ENCODE measurements around the gene VPS8. TPM values are rescaled to one million over a fixed set of nuclear protein-coding genes. Genes with fewer than 3 reads are reported as not detected.
A peak's percentile ranks its signal among the peaks of the same experiment; 100 is the strongest.

Gene VPS8
- total and polyA plus RNA-seq, 2 of the 8 experiments (the other 6 are each of a cell fraction or from before 2014, with no cell fraction given) = 13.0 to 41.0 TPM

GRCh38 chr3:184911570-184911969 lies 99.6 kb downstream of the VPS8 start:
- WGBS, 2 experiments (ENCODE audit: extremely low coverage in 1 of 2, insufficient coverage in 1 of 2, insufficient read length in 1 of 2, insufficient replicate concordance in 2 of 2, low coverage in 1 of 2, low lambda C conversion rate in 2 of 2, missing lambda C conversion rate in 1 of 2) = 37% methylated on average over 4 of the region's 4 CpGs; no CpG with 5 or more reads in 1 of the 2 experiments
- POLR2A ChIA-PET (ENCODE audit: partially characterized antibody) = interaction anchor here (1.0 to 1.5 kb wide), 2 partner anchors 11 to 14 kb away, joined by 3 to 4 read pairs; no protein-coding TSS in a partner anchor
- peak overlapping the region; percentile 23; the same call in 1 of the 2 replicates for H2BK20ac ChIP-seq (ENCODE audit: low read length)
- H4K5ac ChIP-seq (ENCODE audit: insufficient read length, low read depth, low read length) = peak overlapping the region; percentile 67
- H2BK5ac ChIP-seq (ENCODE audit: low read depth, low read length) = peak overlapping the region; percentile 36; the same call in 1 of the 2 replicates
- H3K18ac ChIP-seq (ENCODE audit: extremely low read depth, low read length) = no peak overlapping the region; the same call in 1 of the 2 replicates
- no peak overlapping the region for H3K14ac ChIP-seq (ENCODE audit: insufficient read length)
- H2BK15ac ChIP-seq (ENCODE audit: low read length) = no peak overlapping the region
- CTCF ChIA-PET (ENCODE audit: partially characterized antibody) = interaction anchor here (1.1 to 1.2 kb wide), 2 partner anchors 11 to 25 kb away, joined by 3 to 4 read pairs; no protein-coding TSS in a partner anchor
- TF ChIP-seq YY1 (IDR thresholded peaks at IDR 0.05; ENCODE audit: low read depth, low read length) (no peak), NRF1 (IDR thresholded peaks at IDR 0.05; ENCODE audit: low read depth, low read length) (no peak), GTF2F1 (IDR thresholded peaks at IDR 0.05; ENCODE audit: borderline replicate concordance, low read depth, low read length) (no peak), CHD1 (IDR thresholded peaks at IDR 0.05; ENCODE audit: low read depth, low read length) (no peak), TBP (IDR thresholded peaks at IDR 0.05; ENCODE audit: low read depth, low read length) (no peak), ATF3 (IDR thresholded peaks at IDR 0.05; ENCODE audit: insufficient read depth, low read depth, low read length) (no peak), RXRA (IDR thresholded peaks at IDR 0.05; ENCODE audit: insufficient read depth, low read depth, low read length) (no peak), RBBP5 (IDR thresholded peaks at IDR 0.05; ENCODE audit: borderline replicate concordance, low read depth, low read length) (no peak), HDAC2 (IDR thresholded peaks at IDR 0.05; ENCODE audit: borderline replicate concordance in 1 of 2, low read depth in 2 of 2, low read length in 2 of 2) (no peak)
- H3K79me2 ChIP-seq (ENCODE audit: control insufficient read depth in 1 of 2, insufficient read depth in 2 of 2, low read length in 2 of 2) = no peaks in the 10 kb centered on the region
- H3K4me1 ChIP-seq (replicated peaks in 1 of 4; ENCODE audit: control insufficient read depth in 3 of 4, insufficient read depth in 4 of 4, low read length in 3 of 4) = peaks cover 19 to 41% (median 32%) of the 10 kb centered on the region in 4 experiments
- DNase-seq (ENCODE audit: low read depth in 1 of 2, low spot score in 2 of 2) (no peak), FAIRE-seq (peak; percentile 94)
- H3K9me3 ChIP-seq (ENCODE audit: insufficient read depth in 2 of 2, low read depth in 1 of 2, low read length in 1 of 2) = no peaks in the 10 kb centered on the region
- H2BK120ac ChIP-seq (replicated peaks; ENCODE audit: low read depth, low read length) = no peak overlapping the region
- no peak overlapping the region for H4K8ac ChIP-seq (ENCODE audit: extremely low read depth, insufficient read depth, low read length)
- no peaks in the 10 kb centered on the region for H3K79me1 ChIP-seq (ENCODE audit: low read depth, low read length)
- no peak overlapping the region for H3K56ac ChIP-seq (replicated peaks; ENCODE audit: insufficient read length, low read depth, low read length)
- H2AFZ ChIP-seq (ENCODE audit: low read length) = no peak overlapping the region
- H3K4ac ChIP-seq (replicated peaks; ENCODE audit: insufficient read length, low read depth, low read length) = no peak overlapping the region
- H4K91ac ChIP-seq (replicated peaks; ENCODE audit: insufficient read length, low read length) = peak overlapping the region; percentile 14
- no peaks in the 10 kb centered on the region; a peak in 2 of 8 replicates for H3K36me3 ChIP-seq (ENCODE audit: control insufficient read depth in 2 of 4, insufficient read depth in 4 of 4, low read length in 3 of 4)
- no peak overlapping the region; the same call in 1 of the 2 replicates for H2AK5ac ChIP-seq (ENCODE audit: low read depth, low read length)
- peak overlapping the region; percentile 62 to 73 for H3K4me2 ChIP-seq (ENCODE audit: insufficient read depth in 1 of 2, low read depth in 2 of 2, low read length in 2 of 2)
- no peaks in the 10 kb centered on the region for H3K23me2 ChIP-seq (ENCODE audit: low read depth, low read length)
- peak overlapping the region; percentile 20; the same call in 1 of the 2 replicates for H3K27ac ChIP-seq (ENCODE audit: low read depth, low read length)
- H4K20me1 ChIP-seq (replicated peaks in 1 of 2; ENCODE audit: control insufficient read depth in 1 of 2, insufficient read depth in 2 of 2, low read length in 2 of 2) = no peaks in the 10 kb centered on the region
- H3K9ac ChIP-seq (replicated peaks in 1 of 4; ENCODE audit: extremely low read depth in 1 of 4, low read depth in 3 of 4, low read length in 3 of 4) = no peak overlapping the region; a peak in 2 of 7 replicates
- no peak overlapping the region for H3K23ac ChIP-seq (ENCODE audit: insufficient read length)
- peak overlapping the region in 3 of 4 experiments; percentile 0 to 43 (median 5); a peak in 1 of 8 replicates for H3K4me3 ChIP-seq (ENCODE audit: extremely low read depth in 1 of 4, insufficient read depth in 2 of 4, low read depth in 3 of 4, low read length in 4 of 4)
- H2BK12ac ChIP-seq (ENCODE audit: low read depth, low read length) = no peak overlapping the region
- no peaks in the 10 kb centered on the region for H3K27me3 ChIP-seq (replicated peaks in 1 of 4; ENCODE audit: control insufficient read depth in 3 of 4, extremely low read depth in 1 of 4, insufficient read depth in 3 of 4, low read length in 3 of 4)
